AG09319 (cell line): ENCODE measurements around the gene ZFP37.

ENCODE experiments used
- DNase-seq: peaks from one replicate; pipeline ENCODE4 v3.0.0-alpha.2; 2010; ENCODE audit warnings: low read depth; ENCODE audit errors: extremely low read depth
- CTCF ChIP-seq: IDR thresholded peaks from 2 replicates; pipeline ENCODE4 v1.5.1; 2011; ENCODE audit warnings: low read depth, mild to moderate bottlenecking, inconsistent platforms, low read length, moderate library complexity

The ZFP37 gene

GRCh38 chr9:112997236-112997941 is 59.1 kb downstream of the ZFP37 start:
- DNase-seq: no peak

More at GRCh38 chr9:112997236-112997941, 59.1 kb downstream of the ZFP37 start:
- TF ChIP-seq CTCF: no peak
